GM03348 (cell line): ENCODE data around the gene DIS3L.
"Not testable (repeated sequence)": the region's sequence is repeated elsewhere in the genome, so short reads cannot be mapped to it uniquely, and the experiment has no call there.

Experiments used
- DNase-seq: peaks from one replicate; pipeline ENCODE4 v3.0.0; 2012; ENCODE audit warnings: low spot score

Gene DIS3L

GRCh38 chr15:66278056-66278455 is 15.3 kb upstream of the DIS3L start:
- no peak for DNase-seq

GRCh38 chr15:66278671-66279070 is 14.7 kb upstream of the DIS3L start:
- no peak for DNase-seq

GRCh38 chr15:66284271-66284670 is 9.1 kb upstream of the DIS3L start:
- no peak for DNase-seq

- DNase-seq, result no peak
Observed at GRCh38 chr15:66285533-66286280, 7.7 kb upstream of the DIS3L start.

- peak; percentile 69 for DNase-seq
Observed at GRCh38 chr15:66287461-66288057, 5.8 kb upstream of the DIS3L start.

- no peak for DNase-seq
Observed at GRCh38 chr15:66288093-66288492, 5.3 kb upstream of the DIS3L start.

- DNase-seq, result no peak
Observed at GRCh38 chr15:66288551-66289185, 4.7 kb upstream of the DIS3L start.

GRCh38 chr15:66290007-66290406 is 3.4 kb upstream of the DIS3L start:
- DNase-seq, result no peak

- no peak for DNase-seq
Observed at GRCh38 chr15:66290518-66290917, 2.9 kb upstream of the DIS3L start.

GRCh38 chr15:66291816-66292570 is 1.4 kb upstream of the DIS3L start:
- DNase-seq, result peak; percentile 20

GRCh38 chr15:66292571-66293418 is 573 bp upstream of the DIS3L start:
- no peak for DNase-seq

GRCh38 chr15:66294157-66294931 is 976 bp downstream of the DIS3L start:
- peak; percentile 73 for DNase-seq

GRCh38 chr15:66294932-66295235 is 1.5 kb downstream of the DIS3L start:
- peak; percentile 42 for DNase-seq

GRCh38 chr15:66296186-66296585 is 2.8 kb downstream of the DIS3L start:
- DNase-seq, result no peak

GRCh38 chr15:66298803-66299251 is 5.5 kb downstream of the DIS3L start:
- DNase-seq, result no peak

- no peak for DNase-seq
Observed at GRCh38 chr15:66302489-66303278, 9.3 kb downstream of the DIS3L start.

GRCh38 chr15:66304425-66304824 is 11.1 kb downstream of the DIS3L start:
- not testable (repeated sequence) for DNase-seq

- no peak for DNase-seq
Observed at GRCh38 chr15:66306381-66306780, 13.0 kb downstream of the DIS3L start.

GRCh38 chr15:66308531-66308930 is 15.2 kb downstream of the DIS3L start:
- no peak for DNase-seq

- no peak for DNase-seq
Observed at GRCh38 chr15:66309828-66310227, 16.5 kb downstream of the DIS3L start.
